Occipital lobe (tissue), 2 donors: ENCODE data around the gene OSBPL2. TPM values are rescaled to one million over a fixed set of nuclear protein-coding genes. Genes with fewer than 3 reads are reported as not detected.

Source experiments
- DNase-seq: peaks from one replicate; lab custom pipeline; 2025; lab: John Stamatoyannopoulos, UW
- total RNA-seq: library from RNA; depleted of rRNA; stranded (reverse); fragments of >200 nt; gene quantifications from one replicate; pipeline ENCODE4 v1.2.3, GENCODE V29; 2014

The OSBPL2 gene
- total RNA-seq, 1 donor from 2014 or later, result 39.8 TPM

- no peak for DNase-seq
Observed at GRCh38 chr20:62206388-62206775, 31.9 kb upstream of the OSBPL2 start.

- no peak for DNase-seq
Observed at GRCh38 chr20:62208061-62208794, 30.1 kb upstream of the OSBPL2 start.

- DNase-seq, result no peak
Observed at GRCh38 chr20:62208795-62209755, 29.2 kb upstream of the OSBPL2 start.

GRCh38 chr20:62209850-62210495 is 28.3 kb upstream of the OSBPL2 start:
- no peak for DNase-seq

- no peak for DNase-seq
Observed at GRCh38 chr20:62210496-62210855, 27.8 kb upstream of the OSBPL2 start.

GRCh38 chr20:62211216-62211615 is 27.1 kb upstream of the OSBPL2 start:
- DNase-seq, result no peak

- DNase-seq, result no peak
Observed at GRCh38 chr20:62211769-62212288, 26.5 kb upstream of the OSBPL2 start.

GRCh38 chr20:62212299-62212698 is 26.0 kb upstream of the OSBPL2 start:
- DNase-seq, result no peak

GRCh38 chr20:62214067-62214466 is 24.3 kb upstream of the OSBPL2 start:
- no peak for DNase-seq

GRCh38 chr20:62215020-62215990 is 23.0 kb upstream of the OSBPL2 start:
- DNase-seq, result no peak

GRCh38 chr20:62215991-62216635 is 22.2 kb upstream of the OSBPL2 start:
- no peak for DNase-seq

GRCh38 chr20:62216636-62217566 is 21.4 kb upstream of the OSBPL2 start:
- no peak for DNase-seq

- no peak for DNase-seq
Observed at GRCh38 chr20:62217913-62218773, 20.2 kb upstream of the OSBPL2 start.

GRCh38 chr20:62219101-62219991 is 19.0 kb upstream of the OSBPL2 start:
- no peak for DNase-seq

- peak; percentile 28 for DNase-seq
Observed at GRCh38 chr20:62219992-62220665, 18.2 kb upstream of the OSBPL2 start, which contains the start of gene HRH3. TSS of gene HRH3 (minus strand) at chr20:62220278. CDS start at chr20:62219970, 308 bp downstream.
